GM12892 (cell line): ENCODE data around the gene PDE4C.

Experiments
- DNase-seq: peaks from one replicate; pipeline ENCODE4 v3.0.0; 2011; ENCODE audit not compliant: insufficient read length
- FAIRE-seq: peaks from 2 replicates; lab custom pipeline; 2011; peaks lifted over from hg19 to GRCh38; lab: Jason Lieb, UNC
- POLR2A ChIP-seq: IDR thresholded peaks from 2 replicates; pipeline ENCODE4 v1.6.1; 2011; ENCODE audit warnings: low read depth, low read length, control low read depth
- POLR2AphosphoS5 ChIP-seq: IDR thresholded peaks from 2 replicates; pipeline ENCODE4 v1.6.1; 2011; ENCODE audit warnings: low read depth, low read length, control low read depth
- TAF1 ChIP-seq: IDR thresholded peaks from 2 replicates; pipeline ENCODE4 v1.6.1; 2011; ENCODE audit warnings: low read depth, mild to moderate bottlenecking, control low read depth, low read length, borderline replicate concordance

Gene PDE4C

GRCh38 chr19:18227781-18228271, 1.6 kb upstream of the PDE4C start:
- peak; percentile 40 for FAIRE-seq
- DNase-seq, result no peak
- TF ChIP-seq POLR2A (no peak), POLR2AphosphoS5 (no peak)

- DNase-seq, result no peak
- FAIRE-seq, result peak; percentile 70
- TF ChIP-seq POLR2A, result no peak
- no peak for TF ChIP-seq TAF1
- TF ChIP-seq POLR2AphosphoS5, result no peak
Observed at GRCh38 chr19:18226956-18227780, 930 bp upstream of the PDE4C start.

- DNase-seq (no peak), FAIRE-seq (no peak)
- TF ChIP-seq POLR2AphosphoS5 (no peak), POLR2A (no peak), TAF1 (no peak)
Observed at GRCh38 chr19:18225355-18225701, 910 bp downstream of the PDE4C start.

- FAIRE-seq (peak; percentile 100), DNase-seq (peak; percentile 94)
- TF ChIP-seq TAF1 (no peak), POLR2A (no peak), POLR2AphosphoS5 (no peak)
Observed at GRCh38 chr19:18224525-18225354, 1.5 kb downstream of the PDE4C start.

GRCh38 chr19:18223860-18224524, 2.2 kb downstream of the PDE4C start:
- TF ChIP-seq POLR2AphosphoS5, result no peak
- TF ChIP-seq TAF1, result no peak
- TF ChIP-seq POLR2A, result no peak
- DNase-seq, result no peak
- peak; percentile 21 for FAIRE-seq

GRCh38 chr19:18221815-18222725, 4.2 kb downstream of the PDE4C start:
- FAIRE-seq (no peak), DNase-seq (no peak)
- TF ChIP-seq TAF1, result no peak
- TF ChIP-seq POLR2A, result no peak
- no peak for TF ChIP-seq POLR2AphosphoS5

GRCh38 chr19:18220632-18221275, 5.5 kb downstream of the PDE4C start:
- no peak for FAIRE-seq
- DNase-seq, result no peak
- TF ChIP-seq POLR2A, result no peak
- no peak for TF ChIP-seq TAF1
- no peak for TF ChIP-seq POLR2AphosphoS5

GRCh38 chr19:18219911-18220631, 6.2 kb downstream of the PDE4C start:
- no peak for DNase-seq
- no peak for FAIRE-seq
- TF ChIP-seq TAF1 (no peak), POLR2AphosphoS5 (no peak), POLR2A (no peak)

- DNase-seq (no peak), FAIRE-seq (no peak)
- TF ChIP-seq POLR2AphosphoS5, result no peak
- TF ChIP-seq TAF1, result no peak
- no peak for TF ChIP-seq POLR2A
Observed at GRCh38 chr19:18218600-18218999, 7.6 kb downstream of the PDE4C start.

- DNase-seq, result no peak
- no peak for FAIRE-seq
- TF ChIP-seq POLR2A, result no peak
- no peak for TF ChIP-seq POLR2AphosphoS5
- no peak for TF ChIP-seq TAF1
Observed at GRCh38 chr19:18218159-18218558, 8.1 kb downstream of the PDE4C start.
